Keratinocyte (primary cell): ENCODE results near the gene TMEM238. TPM values are rescaled to one million over a fixed set of nuclear protein-coding genes. Genes with fewer than 3 reads are reported as not detected.

Source experiments
- DNase-seq: peaks from one replicate; pipeline ENCODE4 v3.0.0-alpha.2; 2011; ENCODE audit warnings: low read depth, missing footprints, low spot score
- FAIRE-seq: peaks from 2 replicates; lab custom pipeline; 2011; peaks lifted over from hg19 to GRCh38; lab: Jason Lieb, UNC
- H2AFZ ChIP-seq: 2 replicates; pipeline ENCODE4 v1.6.0; 2012; ENCODE audit warnings: low read length, control low read depth, inconsistent platforms; ENCODE audit not compliant: control insufficient read depth
- H3K27ac ChIP-seq: 2 replicates; pipeline ENCODE4 v1.5.1; 2011; ENCODE audit warnings: low read length; ENCODE audit not compliant: control insufficient read depth, insufficient read depth
- H3K27me3 ChIP-seq: 3 replicates; pipeline ENCODE4 v1.6.0; 2011; ENCODE audit warnings: low read length; ENCODE audit not compliant: control insufficient read depth, insufficient read depth; ENCODE audit errors: extremely low read depth
- H3K36me3 ChIP-seq, 2 experiments: 2 replicates in 1 of 2; 3 replicates in 1 of 2; pipeline ENCODE4 v1.5.1; 2011; ENCODE audit warnings: low read length in 2 of 2, mild to moderate bottlenecking in 1 of 2; ENCODE audit not compliant: control insufficient read depth in 2 of 2, insufficient read depth in 2 of 2; ENCODE audit errors: extremely low read depth in 1 of 2
- H3K4me1 ChIP-seq: 3 replicates; pipeline ENCODE4 v1.5.1; 2011; ENCODE audit warnings: low read length; ENCODE audit not compliant: control insufficient read depth, insufficient read depth; ENCODE audit errors: extremely low read depth
- H3K4me2 ChIP-seq: 3 replicates; pipeline ENCODE4 v1.6.0; 2011; ENCODE audit warnings: low read depth, low read length; ENCODE audit not compliant: control insufficient read depth, insufficient read depth; ENCODE audit errors: extremely low read depth
- H3K4me3 ChIP-seq, 3 experiments: fragments of 200-600 bp in 1 of 3; sonication (generic) in 1 of 3; 2 replicates in 2 of 3; 3 replicates in 1 of 3; pipeline ENCODE4 v1.5.1; 2011 to 2016; ENCODE audit warnings: low read length in 3 of 3, mild to moderate bottlenecking in 3 of 3, control low read depth in 2 of 3, inconsistent platforms in 1 of 3, low read depth in 1 of 3, mixed read lengths in 1 of 3, mixed run types in 1 of 3, moderate library complexity in 1 of 3; ENCODE audit not compliant: control insufficient read depth in 2 of 3, insufficient read depth in 2 of 3; ENCODE audit errors: extremely low read depth in 1 of 3
- H3K79me2 ChIP-seq: 2 replicates; pipeline ENCODE4 v1.6.0; 2012; ENCODE audit warnings: low read length; ENCODE audit not compliant: control insufficient read depth, insufficient read depth
- H3K9ac ChIP-seq: 3 replicates; pipeline ENCODE4 v1.6.0; 2011; ENCODE audit warnings: low read length; ENCODE audit not compliant: control insufficient read depth, insufficient read depth; ENCODE audit errors: extremely low read depth
- H3K9me1 ChIP-seq: 3 replicates; pipeline ENCODE4 v1.6.0; 2011; ENCODE audit warnings: low read length; ENCODE audit not compliant: control insufficient read depth, insufficient read depth; ENCODE audit errors: extremely low read depth
- H3K9me3 ChIP-seq: 2 replicates; pipeline ENCODE4 v1.5.1; 2012; ENCODE audit warnings: low read depth, low read length; ENCODE audit not compliant: control insufficient read depth
- H4K20me1 ChIP-seq: 3 replicates; pipeline ENCODE4 v1.6.0; 2011; ENCODE audit warnings: low read length; ENCODE audit not compliant: control insufficient read depth, insufficient read depth; ENCODE audit errors: extremely low read depth
- EZH2 ChIP-seq: IDR thresholded peaks from one replicate; pipeline ENCODE4 v1.6.1; 2012; ENCODE audit warnings: inconsistent platforms, mild to moderate bottlenecking, low read length, moderate library complexity
- dilution Hi-C: fragments of 300-500 bp; cut with MboI; formaldehyde crosslinking; loops from one replicate; pipeline ENCODE4 v1.7.0; 2020; ENCODE audit warnings: low sequenced_read_pairs; ENCODE audit not compliant: extremely low pct_ligation_motif_present
- polyA plus RNA-seq, 5 experiments: library from polyadenylated mRNA; depleted of rRNA in 3 of 5; stranded (reverse) in 3 of 5; stranded (forward) in 1 of 5; unstranded in 1 of 5; fragments of >200 nt; gene quantifications; 1 replicate in 1 of 5; 2 replicates in 3 of 5; 3 replicates in 1 of 5; pipeline versions ENCODE4 v1.2.1 to v1.2.3, GENCODE V29; 2011 to 2012; ENCODE audit warnings: missing spikeins in 2 of 5, low read depth in 1 of 5, low replicate concordance in 1 of 5
- TF ChIP-seq, protein P1 (sequence below), 3 experiments: IDR thresholded peaks in 1 of 3; conservative IDR thresholded peaks in 1 of 3; optimal IDR thresholded peaks in 1 of 3; 2 replicates in 2 of 3; 3 replicates in 1 of 3; pipeline versions ENCODE3 to v1.5.1; 2011; ENCODE audit warnings: low read length in 3 of 3, mild to moderate bottlenecking in 3 of 3, moderate library complexity in 2 of 3, control low read depth in 1 of 3, inconsistent platforms in 1 of 3; ENCODE audit not compliant: insufficient read depth in 2 of 3; ENCODE audit errors: extremely low read depth in 1 of 3

Gene TMEM238
- polyA plus RNA-seq, 1 donor (not counting 4 experiments of a cell fraction or from before 2014, with no cell fraction given) = 0.24 TPM

GRCh38 chr19:55379174-55379573, 4.9 kb downstream of the TMEM238 start:
- dilution Hi-C loops = no loop called here
- FAIRE-seq = no peak
- no peak overlapping the region for H3K9ac ChIP-seq
- H3K27ac ChIP-seq = no peak overlapping the region
- peaks cover 5% of the 10 kb centered on the region for H3K79me2 ChIP-seq
- H3K4me2 ChIP-seq = no peak overlapping the region
- no peaks in the 10 kb centered on the region for H3K9me3 ChIP-seq
- H2AFZ ChIP-seq = no peak overlapping the region
- TF ChIP-seq EZH2 = no peak
- TF ChIP-seq, protein P1, sequence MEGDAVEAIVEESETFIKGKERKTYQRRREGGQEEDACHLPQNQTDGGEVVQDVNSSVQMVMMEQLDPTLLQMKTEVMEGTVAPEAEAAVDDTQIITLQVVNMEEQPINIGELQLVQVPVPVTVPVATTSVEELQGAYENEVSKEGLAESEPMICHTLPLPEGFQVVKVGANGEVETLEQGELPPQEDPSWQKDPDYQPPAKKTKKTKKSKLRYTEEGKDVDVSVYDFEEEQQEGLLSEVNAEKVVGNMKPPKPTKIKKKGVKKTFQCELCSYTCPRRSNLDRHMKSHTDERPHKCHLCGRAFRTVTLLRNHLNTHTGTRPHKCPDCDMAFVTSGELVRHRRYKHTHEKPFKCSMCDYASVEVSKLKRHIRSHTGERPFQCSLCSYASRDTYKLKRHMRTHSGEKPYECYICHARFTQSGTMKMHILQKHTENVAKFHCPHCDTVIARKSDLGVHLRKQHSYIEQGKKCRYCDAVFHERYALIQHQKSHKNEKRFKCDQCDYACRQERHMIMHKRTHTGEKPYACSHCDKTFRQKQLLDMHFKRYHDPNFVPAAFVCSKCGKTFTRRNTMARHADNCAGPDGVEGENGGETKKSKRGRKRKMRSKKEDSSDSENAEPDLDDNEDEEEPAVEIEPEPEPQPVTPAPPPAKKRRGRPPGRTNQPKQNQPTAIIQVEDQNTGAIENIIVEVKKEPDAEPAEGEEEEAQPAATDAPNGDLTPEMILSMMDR (optimal IDR thresholded peaks at IDR 0.05 in 1 of 3, IDR thresholded peaks at IDR 0.05 in 1 of 3, conservative IDR thresholded peaks at IDR 0.05 in 1 of 3; ENCODE audit: extremely low read depth in 1 of 3, insufficient read depth in 2 of 3, low read length in 3 of 3) = no peak
- H3K36me3 ChIP-seq = peaks cover 0 to 5% of the 10 kb centered on the region in 2 experiments
- peaks cover under 1% of the 10 kb centered on the region for H3K27me3 ChIP-seq
- no peaks in the 10 kb centered on the region for H3K9me1 ChIP-seq
- no peak overlapping the region for H3K4me3 ChIP-seq
- no peak for DNase-seq
- H4K20me1 ChIP-seq = no peaks in the 10 kb centered on the region
- peaks cover under 1% of the 10 kb centered on the region for H3K4me1 ChIP-seq

- dilution Hi-C loops = no loop called here
- Histone ChIP-seq H3K27ac (no peak overlapping the region), H3K4me1 (no peaks in the 10 kb centered on the region), H3K4me2 (no peak overlapping the region), H3K4me3 (no peak overlapping the region), H3K9me3 (no peaks in the 10 kb centered on the region), H3K9me1 (no peaks in the 10 kb centered on the region), H3K79me2 (peaks cover 5% of the 10 kb centered on the region), H3K9ac (no peak overlapping the region), H4K20me1 (no peaks in the 10 kb centered on the region), H3K27me3 (peaks cover 8% of the 10 kb centered on the region), H3K36me3 (peaks cover 0 to 4% of the 10 kb centered on the region in 2 experiments), H2AFZ (no peak overlapping the region)
- TF ChIP-seq, protein P1 (optimal IDR thresholded peaks at IDR 0.05 in 1 of 3, IDR thresholded peaks at IDR 0.05 in 1 of 3, conservative IDR thresholded peaks at IDR 0.05 in 1 of 3; ENCODE audit: extremely low read depth in 1 of 3, insufficient read depth in 2 of 3, low read length in 3 of 3) = no peak
- no peak for FAIRE-seq
- no peak for DNase-seq
Observed at GRCh38 chr19:55377356-55378131, 6.5 kb downstream of the TMEM238 start.
